ENCODE results near the gene C9orf153.

DNA sequence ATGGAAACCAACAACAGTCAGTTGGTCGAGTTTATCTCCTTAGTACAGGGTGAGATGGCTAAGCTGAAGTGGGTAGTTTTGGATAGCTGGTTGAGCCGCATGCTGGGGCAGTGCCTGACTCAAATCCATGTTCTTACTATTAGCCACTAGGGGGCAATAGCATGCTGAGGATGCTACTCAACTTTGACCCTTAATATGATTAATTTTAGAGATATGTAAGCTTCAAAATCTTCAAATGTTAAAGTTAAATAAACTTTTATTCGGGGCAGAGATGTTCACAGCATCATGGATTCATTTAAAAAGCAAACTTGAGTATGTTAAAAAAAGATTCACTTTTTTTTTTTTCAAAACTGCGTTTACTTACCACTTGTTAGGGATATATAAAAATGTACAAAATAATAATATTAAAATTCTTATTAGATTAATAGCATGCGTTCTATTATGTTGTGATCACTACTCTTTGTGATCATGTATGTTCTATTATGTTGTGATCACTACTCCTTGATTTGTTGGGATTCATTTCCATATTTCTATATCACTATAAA lies 57.0 kb downstream of the C9orf153 start:
- TF ChIP-seq ZFP3 (CRISPR knock-in tag; IDR thresholded peaks at IDR 0.05) (no peak), GLIS3 (CRISPR knock-in tag; IDR thresholded peaks at IDR 0.05) (no peak), SNAI2 (CRISPR knock-in tag; IDR thresholded peaks at IDR 0.05) (no peak), ZNF8 (CRISPR knock-in tag; IDR thresholded peaks at IDR 0.05) (no peak)
- TF ChIP-seq, protein P1, sequence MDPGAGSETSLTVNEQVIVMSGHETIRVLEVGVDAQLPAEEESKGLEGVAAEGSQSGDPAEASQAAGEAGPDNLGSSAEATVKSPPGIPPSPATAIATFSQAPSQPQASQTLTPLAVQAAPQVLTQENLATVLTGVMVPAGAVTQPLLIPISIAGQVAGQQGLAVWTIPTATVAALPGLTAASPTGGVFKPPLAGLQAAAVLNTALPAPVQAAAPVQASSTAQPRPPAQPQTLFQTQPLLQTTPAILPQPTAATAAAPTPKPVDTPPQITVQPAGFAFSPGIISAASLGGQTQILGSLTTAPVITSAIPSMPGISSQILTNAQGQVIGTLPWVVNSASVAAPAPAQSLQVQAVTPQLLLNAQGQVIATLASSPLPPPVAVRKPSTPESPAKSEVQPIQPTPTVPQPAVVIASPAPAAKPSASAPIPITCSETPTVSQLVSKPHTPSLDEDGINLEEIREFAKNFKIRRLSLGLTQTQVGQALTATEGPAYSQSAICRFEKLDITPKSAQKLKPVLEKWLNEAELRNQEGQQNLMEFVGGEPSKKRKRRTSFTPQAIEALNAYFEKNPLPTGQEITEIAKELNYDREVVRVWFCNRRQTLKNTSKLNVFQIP (CRISPR knock-in tag; IDR thresholded peaks at IDR 0.05; ENCODE audit: borderline replicate concordance, low read depth), result no peak

All from SK-N-SH treated with all-trans-retinoic acid at 6 μM for 48 hours (cell line).